GM12878 (cell line): Measurements from ENCODE around the gene RNF31. TPM values are rescaled to one million over a fixed set of nuclear protein-coding genes. Genes with fewer than 3 reads are reported as not detected.

Experiments
- ATAC-seq: fragments of 200-7000 bp; cut with Tn5 transposase; 3 replicates; pipeline ENCODE4 v1.9.1; 2020; ENCODE audit warnings: mild to moderate bottlenecking, moderate library complexity
- BruUV-seq: library from RNA; stranded (reverse); fragments of 400-500 nt; replicated peaks from 2 replicates; lab custom pipeline; 2021; lab: Mats Ljungman, UMichigan
- CTCF ChIA-PET: fragments of 300-600 bp; sonication (Branson Sonifier 250); formaldehyde crosslinking; extraction: SDS; loops from one replicate; lab custom pipeline; 2021; ENCODE audit warnings: inconsistent platforms; lab: Yijun Ruan, JAX
- POLR2A ChIA-PET: fragments of 350-600 bp; formaldehyde crosslinking; extraction: SDS; loops from one replicate; lab custom pipeline; 2021; ENCODE audit warnings: inconsistent platforms; lab: Charles Lee
- RAD21 ChIA-PET: fragments of 300-600 bp; sonication (Branson Sonifier 250); formaldehyde crosslinking; loops from one replicate; lab custom pipeline; 2023; ENCODE audit warnings: antibody characterized with exemption; ENCODE audit not compliant: unreplicated experiment; lab: Charles Lee
- SMC1A ChIA-PET: fragments of 300-600 bp; sonication (Branson Sonifier 250); formaldehyde crosslinking; loops from one replicate; lab custom pipeline; 2023; ENCODE audit not compliant: unreplicated experiment, uncharacterized antibody; lab: Charles Lee
- DNase-seq: peaks from one replicate; pipeline ENCODE4 v3.0.0-alpha.2; 2011; ENCODE audit warnings: low read depth, low spot score
- FAIRE-seq: peaks from 3 replicates; lab custom pipeline; 2011; peaks lifted over from hg19 to GRCh38; lab: Jason Lieb, UNC
- H2AFZ ChIP-seq: 2 replicates; pipeline ENCODE4 v1.6.0; 2011; ENCODE audit warnings: low read depth, low read length, control low read depth; ENCODE audit not compliant: control insufficient read depth
- H3K27ac ChIP-seq: 2 replicates; pipeline ENCODE4 v1.5.1; 2011; ENCODE audit warnings: control low read depth; ENCODE audit not compliant: control insufficient read depth, insufficient read depth
- H3K27me3 ChIP-seq, 2 experiments: replicated peaks in 1 of 2; 2 replicates each; pipeline versions ENCODE4 v1.6.0 to v1.6.1; 2011; ENCODE audit warnings: low read length in 1 of 2; ENCODE audit not compliant: control insufficient read depth in 2 of 2, insufficient read depth in 2 of 2
- H3K36me3 ChIP-seq, 2 experiments: 2 replicates each; pipeline ENCODE4 v1.5.1; 2011; ENCODE audit warnings: low read length in 1 of 2; ENCODE audit not compliant: control insufficient read depth in 2 of 2, insufficient read depth in 2 of 2
- H3K4me1 ChIP-seq: 2 replicates; pipeline ENCODE4 v1.6.1; 2011; ENCODE audit warnings: mild to moderate bottlenecking, low read length, moderate library complexity, mixed read lengths; ENCODE audit not compliant: control insufficient read depth, insufficient read depth
- H3K4me2 ChIP-seq: 2 replicates; pipeline ENCODE4 v1.6.0; 2011; ENCODE audit warnings: control low read depth; ENCODE audit not compliant: control insufficient read depth, insufficient read depth
- H3K4me3 ChIP-seq: fragments of 200-600 bp; sonication (generic); 2 replicates; pipeline ENCODE4 v1.5.1; 2016
- H3K79me2 ChIP-seq: 2 replicates; pipeline ENCODE4 v1.6.0; 2011; ENCODE audit warnings: low read length; ENCODE audit not compliant: control insufficient read depth, insufficient read depth
- H3K9ac ChIP-seq: 2 replicates; pipeline ENCODE4 v1.8.0; 2011; ENCODE audit warnings: low read length, control low read depth, mixed read lengths; ENCODE audit not compliant: control insufficient read depth, insufficient read depth
- H3K9me3 ChIP-seq: replicated peaks from 3 replicates; pipeline ENCODE4 v1.5.1; 2011; ENCODE audit warnings: mild to moderate bottlenecking, low read length; ENCODE audit not compliant: control insufficient read depth, insufficient read depth
- H4K20me1 ChIP-seq: 2 replicates; pipeline ENCODE4 v1.6.0; 2011; ENCODE audit not compliant: control insufficient read depth, insufficient read depth
- CTCF ChIP-seq, 3 experiments: IDR thresholded peaks in 2 of 3; conservative IDR thresholded peaks in 1 of 3; 2 replicates each; pipeline ENCODE4 v1.5.1; 2011; ENCODE audit warnings: low read depth in 3 of 3, low read length in 3 of 3, mild to moderate bottlenecking in 3 of 3, control low read depth in 2 of 3, moderate library complexity in 2 of 3, inconsistent platforms in 1 of 3, mixed read lengths in 1 of 3; ENCODE audit not compliant: control insufficient read depth in 2 of 3, insufficient read depth in 1 of 3; ENCODE audit errors: extremely low read depth in 1 of 3
- EP300 ChIP-seq, 2 experiments: fragments of 150-350 bp in 1 of 2; IDR thresholded peaks; 2 replicates each; pipeline ENCODE4 v1.6.1; 2011 to 2012; ENCODE audit warnings: low read depth in 2 of 2, low read length in 2 of 2, borderline replicate concordance in 1 of 2, improper control_type of control experiment in 1 of 2, inconsistent platforms in 1 of 2; ENCODE audit not compliant: control insufficient read depth in 1 of 2
- MTA3 ChIP-seq: IDR thresholded peaks from 2 replicates; pipeline ENCODE4 v1.6.1; 2012; ENCODE audit warnings: low read length, inconsistent platforms, borderline replicate concordance
- POLR2A ChIP-seq: IDR thresholded peaks from 2 replicates; pipeline ENCODE4 v1.6.1; 2011; ENCODE audit warnings: low read depth, mild to moderate bottlenecking, low read length
- POLR2AphosphoS5 ChIP-seq: IDR thresholded peaks from 2 replicates; pipeline ENCODE4 v1.6.1; 2011; ENCODE audit warnings: mild to moderate bottlenecking, low read length, inconsistent platforms
- SKIL ChIP-seq: fragments of 450-650 bp; IDR thresholded peaks from 2 replicates; pipeline ENCODE4 v1.6.1; 2017; ENCODE audit warnings: mild to moderate bottlenecking, low read depth, inconsistent platforms; ENCODE audit not compliant: poor library complexity, severe bottlenecking
- WGBS: methylation state at CpG from one replicate; pipeline ENCODE4 v1.1.6; 2016; ENCODE audit warnings: low lambda C conversion rate; ENCODE audit not compliant: insufficient replicate concordance, insufficient coverage; ENCODE audit errors: missing lambda C conversion rate; 5-methylcytosine and 5-hydroxymethylcytosine counted together
- in situ Hi-C: fragments of 300-500 bp; cut with MboI; formaldehyde crosslinking; loops from 9 replicates; pipeline ENCODE4 v1.14.3; 2018; ENCODE audit warnings: mixed read lengths
- intact Hi-C: fragments of 100-400 bp; cut with micrococcal nuclease; formaldehyde crosslinking; loops from one replicate; pipeline ENCODE4 v1.14.2; 2022; ENCODE audit not compliant: unreplicated experiment
- polyA plus RNA-seq, 11 experiments: library from polyadenylated mRNA; depleted of rRNA in 4 of 11; unstranded in 6 of 11; stranded (reverse) in 5 of 11; fragments of >200 nt; fragmentation: Nextera tagmentation in 4 of 11; fragmentation: Illumina TruSeq in 1 of 11; extraction: Ambion mirVana in 4 of 11; extraction: Trizol in 1 of 11; gene quantifications; 1 replicate in 1 of 11; 2 replicates in 10 of 11; pipeline versions ENCODE4 v1.2.1 to v1.2.3, GENCODE V29; 2011 to 2016; ENCODE audit warnings: inconsistent platforms in 2 of 11, missing spikeins in 2 of 11, low read depth in 1 of 11
- total RNA-seq, 4 experiments: library from RNA; depleted of rRNA in 3 of 4; stranded (reverse); fragments of >200 nt in 3 of 4; fragmentation: Illumina TruSeq in 1 of 4; extraction: Trizol in 1 of 4; gene quantifications; 2 replicates each; pipeline versions ENCODE4 v1.2.1 to v1.2.3, GENCODE V29; 2013 to 2021

Gene RNF31
- total and polyA plus RNA-seq, 10 of the 15 experiments (the other 5 are each of a cell fraction or from before 2014, with no cell fraction given): 8.5 to 92.7 (median 52.0) TPM

GRCh38 chr14:24139272-24139934, 7.9 kb upstream of the RNF31 start:
- RAD21 ChIA-PET: interaction anchor here (1.0 to 6.8 kb wide), 4 partner anchors 21 to 43 kb away, joined by 4 to 69 read pairs (median 7); partner anchors contain the start of genes DCAF11, IRF9 and NRL

More at GRCh38 chr14:24139272-24139934, 7.9 kb upstream of the RNF31 start:
- SMC1A ChIA-PET: interaction anchor here (1.1 to 7.7 kb wide), 5 partner anchors 9 to 30 kb away, joined by 4 to 70 read pairs (median 21); partner anchors contain the start of genes DCAF11, IRF9 and NRL
- Histone ChIP-seq H3K27me3 (no peaks in the 10 kb centered on the region), H3K4me3 (peak overlapping the region; percentile 68), H3K9me3 (no peaks in the 10 kb centered on the region), H3K79me2 (peaks cover 66% of the 10 kb centered on the region), H3K36me3 (peaks cover 12 to 28% of the 10 kb centered on the region in 2 experiments), H3K4me1 (peaks cover 43% of the 10 kb centered on the region), H2AFZ (no peak overlapping the region), H3K27ac (0 out of 2 replicates have a peak overlapping the region, but pooled peaks have one; percentile 6), H3K9ac (peak overlapping the region; percentile 52; the same call in 1 of the 2 replicates), H3K4me2 (peak overlapping the region; percentile 91), H4K20me1 (no peaks in the 10 kb centered on the region)
- ATAC-seq (no peak), DNase-seq (no peak), FAIRE-seq (no peak)
- in situ Hi-C loops (no loop called here), intact Hi-C loops (no loop called here)
- WGBS: 47% methylated on average over 9 of the region's 9 CpGs
- CTCF ChIA-PET: interaction anchor here (1.3 to 4.9 kb wide), 3 partner anchors 9 to 23 kb away, joined by 4 to 39 read pairs (median 34); partner anchors contain the start of genes DCAF11, IRF9 and NRL
- POLR2A ChIA-PET: interaction anchor here (1.0 to 11.6 kb wide), 4 partner anchors 8 to 31 kb away, joined by 3 to 276 read pairs (median 80); partner anchors contain the start of genes DCAF11, IRF9, NRL and PSME2
- BruUV-seq: no TSS peak
- TF ChIP-seq EP300 (IDR thresholded peaks at IDR 0.05; ENCODE audit: borderline replicate concordance in 1 of 2, control insufficient read depth in 1 of 2, low read depth in 2 of 2, low read length in 2 of 2) (no peak), CTCF (IDR thresholded peaks at IDR 0.05 in 2 of 3, conservative IDR thresholded peaks at IDR 0.05 in 1 of 3; ENCODE audit: control insufficient read depth in 2 of 3, extremely low read depth in 1 of 3, insufficient read depth in 1 of 3, low read depth in 3 of 3, low read length in 3 of 3) (peak in 1 of 3 experiments; percentile 7; a peak in 1 of 6 replicates), POLR2AphosphoS5 (peak; percentile 19; the same call in 1 of the 2 replicates), POLR2A (peak; percentile 24; the same call in 1 of the 2 replicates), SKIL (no peak), MTA3 (no peak)
